ENCODE data around the gene PROSER2. TPM values are rescaled to one million over a fixed set of nuclear protein-coding genes. Genes with fewer than 3 reads are reported as not detected.
A peak's percentile ranks its signal among the peaks of the same experiment; 100 is the strongest.

The PROSER2 gene
- polyA plus RNA-seq, 1 donor (not counting 4 experiments of a cell fraction or from before 2014, with no cell fraction given) = 10.2 TPM

- Histone ChIP-seq H3K27me3 (ENCODE audit: control insufficient read depth, extremely low read depth, insufficient read depth, low read length) (no peaks in the 10 kb centered on the region), H3K9ac (ENCODE audit: control insufficient read depth, extremely low read depth, insufficient read depth, low read length) (peak overlapping the region; percentile 31), H3K79me2 (ENCODE audit: control insufficient read depth, insufficient read depth, low read length) (peaks cover 6% of the 10 kb centered on the region), H3K9me3 (ENCODE audit: control insufficient read depth, low read depth, low read length) (no peaks in the 10 kb centered on the region), H3K9me1 (ENCODE audit: control insufficient read depth, extremely low read depth, insufficient read depth, low read length) (no peaks in the 10 kb centered on the region), H4K20me1 (ENCODE audit: control insufficient read depth, extremely low read depth, insufficient read depth, low read length) (no peaks in the 10 kb centered on the region), H2AFZ (ENCODE audit: control insufficient read depth, low read length) (no peak overlapping the region), H3K4me3 (ENCODE audit: control insufficient read depth in 2 of 3, extremely low read depth in 1 of 3, insufficient read depth in 2 of 3, low read depth in 1 of 3, low read length in 3 of 3) (no peak overlapping the region), H3K36me3 (ENCODE audit: control insufficient read depth in 2 of 2, extremely low read depth in 1 of 2, insufficient read depth in 2 of 2, low read length in 2 of 2) (peaks cover 0 to 14% of the 10 kb centered on the region in 2 experiments), H3K4me2 (ENCODE audit: control insufficient read depth, extremely low read depth, insufficient read depth, low read depth, low read length) (peak overlapping the region; percentile 52), H3K27ac (ENCODE audit: control insufficient read depth, insufficient read depth, low read length) (peak overlapping the region; percentile 64), H3K4me1 (ENCODE audit: control insufficient read depth, extremely low read depth, insufficient read depth, low read length) (peaks cover 31% of the 10 kb centered on the region)
- dilution Hi-C loops (cut with MboI; ENCODE audit: extremely low pct_ligation_motif_present, low sequenced_read_pairs) = no loop called here
- TF ChIP-seq EZH2 (IDR thresholded peaks at IDR 0.05; ENCODE audit: low read length) (no peak), CTCF (optimal IDR thresholded peaks at IDR 0.05 in 1 of 3, IDR thresholded peaks at IDR 0.05 in 1 of 3, conservative IDR thresholded peaks at IDR 0.05 in 1 of 3; ENCODE audit: extremely low read depth in 1 of 3, insufficient read depth in 2 of 3, low read length in 3 of 3) (no peak)
- DNase-seq (ENCODE audit: low read depth, low spot score) (no peak), FAIRE-seq (no peak)
These were observed 46.7 kb downstream of the PROSER2 start for GRCh38 chr10:11869743-11870460.

DNA sequence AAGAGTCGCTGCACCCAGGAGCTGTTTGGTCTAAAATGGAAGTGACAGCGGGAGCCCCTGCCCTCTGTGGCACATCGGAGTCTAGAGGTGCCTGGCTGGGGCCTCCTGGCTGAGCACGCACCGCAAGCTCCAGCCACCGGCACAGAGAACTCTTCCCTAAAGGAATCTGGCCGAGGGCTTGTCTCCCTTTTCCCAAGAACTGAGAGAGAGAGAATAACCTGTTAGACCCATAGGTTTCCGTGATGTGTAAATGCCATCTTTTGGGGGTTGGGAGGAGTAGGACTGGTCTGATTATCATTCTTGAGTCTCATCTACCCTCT, 47.3 kb downstream of the PROSER2 start:
- no peaks in the 10 kb centered on the region for H3K9me1 ChIP-seq (ENCODE audit: control insufficient read depth, extremely low read depth, insufficient read depth, low read length)
- TF ChIP-seq CTCF (optimal IDR thresholded peaks at IDR 0.05 in 1 of 3, IDR thresholded peaks at IDR 0.05 in 1 of 3, conservative IDR thresholded peaks at IDR 0.05 in 1 of 3; ENCODE audit: extremely low read depth in 1 of 3, insufficient read depth in 2 of 3, low read length in 3 of 3) (no peak), EZH2 (IDR thresholded peaks at IDR 0.05; ENCODE audit: low read length) (no peak)
- H3K9ac ChIP-seq (ENCODE audit: control insufficient read depth, extremely low read depth, insufficient read depth, low read length) = peak overlapping the region; percentile 31
- H3K27ac ChIP-seq (ENCODE audit: control insufficient read depth, insufficient read depth, low read length) = peak overlapping the region; percentile 64
- FAIRE-seq = peak; percentile 66
- H3K79me2 ChIP-seq (ENCODE audit: control insufficient read depth, insufficient read depth, low read length) = peaks cover 6% of the 10 kb centered on the region
- DNase-seq (ENCODE audit: low read depth, low spot score) = no peak
- H4K20me1 ChIP-seq (ENCODE audit: control insufficient read depth, extremely low read depth, insufficient read depth, low read length) = no peaks in the 10 kb centered on the region
- H2AFZ ChIP-seq (ENCODE audit: control insufficient read depth, low read length) = no peak overlapping the region
- no peaks in the 10 kb centered on the region for H3K9me3 ChIP-seq (ENCODE audit: control insufficient read depth, low read depth, low read length)
- H3K36me3 ChIP-seq (ENCODE audit: control insufficient read depth in 2 of 2, extremely low read depth in 1 of 2, insufficient read depth in 2 of 2, low read length in 2 of 2) = peaks cover 0 to 14% of the 10 kb centered on the region in 2 experiments
- H3K4me3 ChIP-seq (ENCODE audit: control insufficient read depth in 2 of 3, extremely low read depth in 1 of 3, insufficient read depth in 2 of 3, low read depth in 1 of 3, low read length in 3 of 3) = no peak overlapping the region
- no peaks in the 10 kb centered on the region for H3K27me3 ChIP-seq (ENCODE audit: control insufficient read depth, extremely low read depth, insufficient read depth, low read length)
- H3K4me2 ChIP-seq (ENCODE audit: control insufficient read depth, extremely low read depth, insufficient read depth, low read depth, low read length) = peak overlapping the region; percentile 52
- dilution Hi-C loops (cut with MboI; ENCODE audit: extremely low pct_ligation_motif_present, low sequenced_read_pairs) = no loop called here
- H3K4me1 ChIP-seq (ENCODE audit: control insufficient read depth, extremely low read depth, insufficient read depth, low read length) = peaks cover 37% of the 10 kb centered on the region
